Right cardiac atrium (tissue), 5 donors: Measurements from ENCODE around the gene MRGPRF. TPM values are rescaled to one million over a fixed set of nuclear protein-coding genes. Genes with fewer than 3 reads are reported as not detected.

Experiments used
- ATAC-seq, 2 donors: fragments of 200-7000 bp; cut with Tn5 transposase; one replicate each; pipeline versions ENCODE4 v1.8.0 to v1.9.1; 2020; ENCODE audit warnings: moderate library complexity in 2 of 2, mild to moderate bottlenecking in 1 of 2
- DNase-seq, 3 donors: peaks; one replicate each; pipeline ENCODE4 v3.0.0-alpha.2; 2020
- H3K27ac ChIP-seq: one replicate; pipeline ENCODE4 v1.5.1; 2013; ENCODE audit warnings: mild to moderate bottlenecking, low read length, control low read depth, moderate library complexity
- H3K27me3 ChIP-seq: one replicate; pipeline ENCODE4 v1.6.1; 2013; ENCODE audit not compliant: control insufficient read depth, insufficient read depth
- H3K4me1 ChIP-seq: one replicate; pipeline ENCODE4 v1.6.1; 2013; ENCODE audit warnings: low read length; ENCODE audit not compliant: control insufficient read depth, insufficient read depth
- H3K4me3 ChIP-seq: one replicate; pipeline ENCODE4 v1.5.1; 2013; ENCODE audit warnings: low read length, control low read depth
- H3K9me3 ChIP-seq: one replicate; pipeline ENCODE4 v1.6.1; 2013; ENCODE audit warnings: low read length; ENCODE audit not compliant: control insufficient read depth
- WGBS: extraction: QIAGEN DNeasy Blood & Tissue Kit; methylation state at CpG from one replicate; pipeline ENCODE4 v1.1.7; 2013; 5-methylcytosine and 5-hydroxymethylcytosine counted together
- intact Hi-C, 4 donors: fragments of 100-400 bp; cut with DNase I; formaldehyde crosslinking; loops; one replicate each; pipeline versions ENCODE4 v1.11.0 to v1.14.0; 2022 to 2023
- polyA plus RNA-seq: library from polyadenylated mRNA; stranded (reverse); fragments of 200-250 nt; gene quantifications from one replicate; pipeline ENCODE4 v1.2.3, GENCODE V29; 2013
- total RNA-seq, 4 donors: library from RNA; stranded (reverse); fragmentation: NEBNext Ultra II Directional; extraction: Animal tissue kit (Norgen Biotek cat#: 25700); gene quantifications; one replicate each; pipeline ENCODE4 v1.2.1, GENCODE V29; 2021
- donor health status: healthy with polysubstance abuse.
- donor health status: DM: no; HTN: yes; CAD: no.
- donor health status: DM: no; HTN: no; CAD: no.
- donor health status: DM: no; HTN: yes; CAD: no; lungs with severe emphysema.
- donor health status: DM: yes; HTN: yes; CAD: no.

Gene MRGPRF
- total and polyA plus RNA-seq, 5 donors = 4.6 to 16.2 (median 9.4) TPM

GRCh38 chr11:68992743-68993255 is 20.2 kb downstream of the MRGPRF start:
- Histone ChIP-seq H3K27ac (no peak overlapping the region), H3K27me3 (no peaks in the 10 kb centered on the region), H3K4me1 (no peaks in the 10 kb centered on the region), H3K4me3 (no peak overlapping the region), H3K9me3 (no peaks in the 10 kb centered on the region)
- peak in 1 of 3 donors; percentile 24 for DNase-seq
- intact Hi-C loops = no loop called here
- ATAC-seq = no peak
- 54% methylated on average over 14 of the region's 14 CpGs for WGBS

- H3K9me3 ChIP-seq = no peaks in the 10 kb centered on the region
- DNase-seq (peak in 1 of 3 donors; percentile 33), ATAC-seq (peak; percentile 23 to 29)
- no peak overlapping the region for H3K27ac ChIP-seq
- H3K27me3 ChIP-seq = no peaks in the 10 kb centered on the region
- intact Hi-C loops = no loop called here
- H3K4me3 ChIP-seq = no peak overlapping the region
- 91% methylated on average over 16 of the region's 16 CpGs for WGBS
- no peaks in the 10 kb centered on the region for H3K4me1 ChIP-seq
Measured at GRCh38 chr11:68990995-68991780, 21.9 kb downstream of the MRGPRF start.

- H3K4me1 ChIP-seq = no peaks in the 10 kb centered on the region
- DNase-seq (no peak), ATAC-seq (no peak)
- intact Hi-C loops = no loop called here
- no peaks in the 10 kb centered on the region for H3K27me3 ChIP-seq
- 88% methylated on average over 8 of the region's 8 CpGs for WGBS
- H3K4me3 ChIP-seq = no peak overlapping the region
- no peak overlapping the region for H3K27ac ChIP-seq
- H3K9me3 ChIP-seq = no peaks in the 10 kb centered on the region
Measured at GRCh38 chr11:68989936-68990606, 23.0 kb downstream of the MRGPRF start.

GRCh38 chr11:68988491-68988890 is 24.6 kb downstream of the MRGPRF start:
- Histone ChIP-seq H3K4me1 (no peaks in the 10 kb centered on the region), H3K27ac (no peak overlapping the region), H3K9me3 (no peaks in the 10 kb centered on the region), H3K27me3 (no peaks in the 10 kb centered on the region), H3K4me3 (no peak overlapping the region)
- intact Hi-C loops = no loop called here
- ATAC-seq (no peak), DNase-seq (no peak)

- intact Hi-C loops = no loop called here
- no peak for ATAC-seq
Measured at GRCh38 chr11:68987211-68987610, 25.8 kb downstream of the MRGPRF start.

GRCh38 chr11:68983801-68984200 is 29.2 kb downstream of the MRGPRF start:
- Histone ChIP-seq H3K27me3 (no peaks in the 10 kb centered on the region), H3K4me3 (no peak overlapping the region), H3K9me3 (no peaks in the 10 kb centered on the region), H3K4me1 (no peaks in the 10 kb centered on the region), H3K27ac (no peak overlapping the region)
- intact Hi-C loops = no loop called here
- ATAC-seq (no peak), DNase-seq (no peak)
- 74% methylated on average over 6 of the region's 6 CpGs for WGBS

More at GRCh38 chr11:68987211-68987610, 25.8 kb downstream of the MRGPRF start:
- Histone ChIP-seq H3K4me1 (no peaks in the 10 kb centered on the region), H3K27ac (no peak overlapping the region), H3K9me3 (no peaks in the 10 kb centered on the region), H3K27me3 (no peaks in the 10 kb centered on the region), H3K4me3 (no peak overlapping the region)
- no peak for DNase-seq

- DNase-seq (no peak), ATAC-seq (no peak)
- H3K9me3 ChIP-seq = no peaks in the 10 kb centered on the region
- H3K4me3 ChIP-seq = no peak overlapping the region
- H3K27me3 ChIP-seq = no peaks in the 10 kb centered on the region
- intact Hi-C loops = no loop called here
- H3K4me1 ChIP-seq = no peaks in the 10 kb centered on the region
- 97% methylated on average over 2 of the region's 2 CpGs for WGBS
- H3K27ac ChIP-seq = no peak overlapping the region
Measured at GRCh38 chr11:68982134-68982533, 30.9 kb downstream of the MRGPRF start.

GRCh38 chr11:68980776-68981065 is 32.3 kb downstream of the MRGPRF start, which contains the start of gene MRGPRD:
MRGPRD (minus strand) TSS chr11:68980986; CDS start chr11:68980986, 0 bp downstream.
- intact Hi-C loops = no loop called here
- 88% methylated on average over 8 of the region's 8 CpGs for WGBS
- Histone ChIP-seq H3K4me1 (no peaks in the 10 kb centered on the region), H3K4me3 (no peak within 1 kb of the TSS), H3K9me3 (no peaks in the 10 kb centered on the region), H3K27ac (no peak within 1 kb of the TSS), H3K27me3 (no peaks in the 10 kb centered on the region)
- DNase-seq (no peak), ATAC-seq (no peak)

- Histone ChIP-seq H3K27me3 (no peaks in the 10 kb centered on the region), H3K4me1 (no peaks in the 10 kb centered on the region), H3K9me3 (no peaks in the 10 kb centered on the region), H3K27ac (no peak overlapping the region), H3K4me3 (no peak overlapping the region)
- intact Hi-C loops = no loop called here
- ATAC-seq (peak in 1 of 2 donors; percentile 22), DNase-seq (no peak)
- WGBS = 82% methylated on average over 33 of the region's 33 CpGs
Measured at GRCh38 chr11:68979931-68980775, 32.9 kb downstream of the MRGPRF start.

- Histone ChIP-seq H3K27me3 (no peaks in the 10 kb centered on the region), H3K4me3 (no peak overlapping the region), H3K27ac (no peak overlapping the region), H3K9me3 (no peaks in the 10 kb centered on the region), H3K4me1 (no peaks in the 10 kb centered on the region)
- WGBS = 51% methylated on average over 15 of the region's 15 CpGs
- ATAC-seq (no peak), DNase-seq (no peak)
- intact Hi-C loops = no loop called here
Measured at GRCh38 chr11:68978931-68979594, 34.0 kb downstream of the MRGPRF start.
